ENCODE results near the gene PTGDS. TPM values are rescaled to one million over a fixed set of nuclear protein-coding genes. Genes with fewer than 3 reads are reported as not detected.

The PTGDS gene
- total RNA-seq, 2 experiments from 2014 or later = 1.3 to 3.3 TPM

DNA sequence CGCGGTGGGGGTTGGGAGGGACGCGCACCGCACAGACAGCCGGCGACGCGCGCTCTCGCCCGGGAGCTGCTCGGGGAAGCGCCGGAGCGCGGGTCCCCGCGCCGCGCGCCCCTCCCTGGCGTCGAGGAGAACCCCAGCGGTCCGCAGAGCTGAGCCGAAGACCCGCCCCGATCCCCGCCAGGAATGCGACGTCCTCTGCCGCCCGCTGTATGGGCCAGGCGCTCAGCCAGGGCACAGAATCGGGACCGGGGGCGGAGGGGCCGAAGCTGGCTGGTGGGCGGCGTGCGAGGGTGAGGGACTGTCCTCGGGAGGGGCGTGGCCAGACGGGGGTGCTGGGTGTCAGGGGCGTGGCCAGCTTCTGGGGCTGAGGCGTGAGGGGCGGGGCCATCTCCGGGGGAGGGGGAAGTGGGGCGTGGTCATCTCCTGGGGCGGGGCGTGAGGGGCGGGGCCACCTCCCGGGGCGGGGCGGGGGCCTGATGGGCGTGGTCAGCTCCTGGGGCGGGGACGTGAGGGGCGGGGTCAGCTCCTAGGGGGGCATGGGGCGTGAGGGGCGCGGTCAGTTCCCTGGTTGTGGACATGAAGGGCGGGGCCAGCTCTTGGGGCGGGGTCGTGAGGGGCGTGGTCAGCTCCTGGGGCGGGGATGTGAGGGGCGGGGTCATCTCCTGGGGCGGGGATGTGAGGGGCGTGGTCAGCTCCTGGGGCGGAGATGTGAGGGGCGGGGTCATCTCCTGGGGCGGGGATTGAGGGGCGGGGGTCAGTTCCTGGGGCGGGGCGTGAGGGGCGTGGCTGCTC lies 965 bp downstream of the PTGDS start:
- no peak overlapping the region for H3K4me3 Mint-ChIP-seq

DNA sequence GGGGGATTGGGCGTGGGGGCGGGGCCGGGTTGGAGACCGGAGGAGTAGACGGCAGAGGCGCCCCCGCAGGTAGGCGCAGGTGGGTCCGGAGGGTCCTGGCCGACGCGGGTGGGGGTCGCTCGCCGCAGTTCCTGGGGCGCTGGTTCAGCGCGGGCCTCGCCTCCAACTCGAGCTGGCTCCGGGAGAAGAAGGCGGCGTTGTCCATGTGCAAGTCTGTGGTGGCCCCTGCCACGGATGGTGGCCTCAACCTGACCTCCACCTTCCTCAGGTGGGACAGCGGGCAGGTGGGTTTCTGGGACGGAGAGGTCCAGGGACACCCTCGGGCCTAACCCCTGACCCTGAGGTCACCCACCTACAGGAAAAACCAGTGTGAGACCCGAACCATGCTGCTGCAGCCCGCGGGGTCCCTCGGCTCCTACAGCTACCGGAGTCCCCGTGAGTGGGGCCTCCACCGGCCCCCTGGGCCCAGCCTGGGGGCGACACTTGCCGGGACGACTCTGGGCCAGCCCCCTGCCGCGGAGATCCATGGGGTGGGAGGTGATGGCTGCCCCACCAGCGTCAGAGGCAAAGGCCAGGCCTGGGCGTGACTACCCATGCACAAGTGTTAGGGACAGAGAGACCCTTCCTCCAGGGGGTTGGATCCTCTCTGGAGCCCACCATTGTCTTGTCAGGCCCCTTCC lies 1.7 kb downstream of the PTGDS start:
- DNase-seq (no peak), ATAC-seq (ENCODE audit: low read depth) (no peak)
- Mint-ChIP-seq H3K27me3 (peaks cover 6% of the 10 kb centered on the region), H3K9me3 (no peaks in the 10 kb centered on the region), H3K36me3 (no peaks in the 10 kb centered on the region), H3K27ac (no peak overlapping the region), H3K4me1 (peaks cover 7% of the 10 kb centered on the region), H3K4me3 (no peak overlapping the region)
- POLR2A ChIA-PET = interaction anchor here (0.8 to 1.6 kb wide), 3 partner anchors 13 to 17 kb away, joined by 3 to 8 read pairs (median 3); partner anchors contain the start of genes CLIC3 and PAXX

More for the DNA sequence above, 965 bp downstream of the PTGDS start:
- POLR2A ChIA-PET = interaction anchor here (0.6 to 1.6 kb wide), 6 partner anchors 13 to 283 kb away, joined by 3 to 8 read pairs (median 3); partner anchors contain the start of genes CLIC3, EDF1 and PAXX
- no peak overlapping the region for H3K27ac Mint-ChIP-seq
- no peaks in the 10 kb centered on the region for H3K9me3 Mint-ChIP-seq
- peaks cover 6% of the 10 kb centered on the region for H3K4me1 Mint-ChIP-seq
- peak; percentile 77 for DNase-seq
- H3K36me3 Mint-ChIP-seq = no peaks in the 10 kb centered on the region
- ATAC-seq (ENCODE audit: low read depth) = peak; percentile 38
- peaks cover 3% of the 10 kb centered on the region for H3K27me3 Mint-ChIP-seq

DNA sequence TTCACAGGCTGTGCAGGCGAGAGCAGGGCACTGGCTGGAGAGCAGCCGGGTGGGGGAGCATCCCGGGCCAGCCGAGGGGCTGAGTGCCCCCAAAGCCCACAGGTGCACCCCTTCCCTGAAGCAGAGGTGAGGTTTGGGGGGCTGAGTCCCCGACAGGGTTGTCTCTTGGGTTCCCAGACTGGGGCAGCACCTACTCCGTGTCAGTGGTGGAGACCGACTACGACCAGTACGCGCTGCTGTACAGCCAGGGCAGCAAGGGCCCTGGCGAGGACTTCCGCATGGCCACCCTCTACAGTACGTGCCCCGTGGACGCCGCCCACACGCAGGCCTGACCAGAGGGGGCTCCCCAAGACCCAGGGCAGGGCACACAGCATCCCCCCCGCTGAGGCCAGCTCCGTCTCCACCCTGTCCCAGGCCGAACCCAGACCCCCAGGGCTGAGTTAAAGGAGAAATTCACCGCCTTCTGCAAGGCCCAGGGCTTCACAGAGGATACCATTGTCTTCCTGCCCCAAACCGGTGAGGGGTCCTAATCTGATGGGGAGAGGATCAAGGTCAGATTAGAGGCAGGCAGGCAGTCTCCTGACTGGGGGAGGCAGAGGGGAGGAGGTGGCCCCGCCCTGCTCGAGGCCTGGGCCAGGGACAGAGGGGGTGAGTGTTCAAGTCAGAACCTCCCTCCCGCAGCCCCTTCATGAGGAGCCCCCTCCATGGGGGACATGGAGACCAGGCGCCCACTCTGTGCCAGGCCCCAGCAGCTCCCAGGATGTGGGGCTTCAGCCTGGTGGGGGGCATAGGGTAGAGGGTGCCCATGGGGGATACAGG lies 2.7 kb downstream of the PTGDS start:
- no peak for ATAC-seq (ENCODE audit: low read depth)
- H3K27ac Mint-ChIP-seq = no peak overlapping the region
- no peak for DNase-seq
- no peaks in the 10 kb centered on the region for H3K36me3 Mint-ChIP-seq
- POLR2A ChIA-PET = no interaction called here
- H3K4me3 Mint-ChIP-seq = no peak overlapping the region
- peaks cover 13% of the 10 kb centered on the region for H3K27me3 Mint-ChIP-seq
- H3K9me3 Mint-ChIP-seq = no peaks in the 10 kb centered on the region
- H3K4me1 Mint-ChIP-seq = peaks cover 7% of the 10 kb centered on the region

DNA sequence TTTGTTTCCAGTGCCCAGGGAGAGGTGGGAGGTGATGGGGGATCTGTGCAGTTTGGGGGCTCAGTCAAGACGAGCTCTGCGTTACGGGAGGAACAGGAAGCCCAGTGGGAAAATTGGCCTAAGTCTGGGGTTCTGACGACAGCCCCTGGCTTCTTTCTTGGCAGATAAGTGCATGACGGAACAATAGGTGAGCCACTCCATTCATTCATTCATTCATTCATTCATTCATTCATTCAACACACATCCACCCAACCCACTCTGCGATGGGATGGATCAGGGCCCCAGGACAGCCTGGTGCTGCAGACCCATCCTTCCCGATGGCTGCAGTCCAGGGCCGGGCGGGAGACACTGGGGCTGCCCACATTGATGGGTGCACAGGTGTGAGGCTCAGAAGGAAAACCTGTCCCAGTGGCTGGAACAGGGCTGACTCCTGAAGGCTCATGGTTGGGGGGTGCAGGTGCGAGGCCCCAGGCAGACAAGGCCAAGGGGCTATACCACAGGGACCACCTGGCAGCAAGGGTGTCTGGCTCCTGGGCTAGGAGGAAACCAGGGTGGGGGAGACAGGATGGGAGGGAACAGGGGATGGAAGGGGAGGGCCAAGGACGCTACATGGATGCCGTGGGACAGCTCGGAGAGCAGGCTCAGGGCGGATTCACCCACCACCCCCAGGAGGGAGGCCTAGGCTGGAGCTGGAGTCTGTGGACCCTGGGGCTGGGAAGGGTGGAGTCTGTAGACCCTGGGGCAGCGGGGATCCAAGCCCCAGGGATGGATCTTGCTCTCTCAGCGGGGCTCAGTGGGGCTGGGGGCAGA lies 3.6 kb downstream of the PTGDS start:
- H3K36me3 Mint-ChIP-seq = no peaks in the 10 kb centered on the region
- H3K9me3 Mint-ChIP-seq = no peaks in the 10 kb centered on the region
- H3K4me3 Mint-ChIP-seq = no peak overlapping the region
- peaks cover 13% of the 10 kb centered on the region for H3K27me3 Mint-ChIP-seq
- POLR2A ChIA-PET = no interaction called here
- H3K27ac Mint-ChIP-seq = no peak overlapping the region
- ATAC-seq (ENCODE audit: low read depth) = no peak
- DNase-seq = no peak
- H3K4me1 Mint-ChIP-seq = peaks cover 2% of the 10 kb centered on the region

DNA sequence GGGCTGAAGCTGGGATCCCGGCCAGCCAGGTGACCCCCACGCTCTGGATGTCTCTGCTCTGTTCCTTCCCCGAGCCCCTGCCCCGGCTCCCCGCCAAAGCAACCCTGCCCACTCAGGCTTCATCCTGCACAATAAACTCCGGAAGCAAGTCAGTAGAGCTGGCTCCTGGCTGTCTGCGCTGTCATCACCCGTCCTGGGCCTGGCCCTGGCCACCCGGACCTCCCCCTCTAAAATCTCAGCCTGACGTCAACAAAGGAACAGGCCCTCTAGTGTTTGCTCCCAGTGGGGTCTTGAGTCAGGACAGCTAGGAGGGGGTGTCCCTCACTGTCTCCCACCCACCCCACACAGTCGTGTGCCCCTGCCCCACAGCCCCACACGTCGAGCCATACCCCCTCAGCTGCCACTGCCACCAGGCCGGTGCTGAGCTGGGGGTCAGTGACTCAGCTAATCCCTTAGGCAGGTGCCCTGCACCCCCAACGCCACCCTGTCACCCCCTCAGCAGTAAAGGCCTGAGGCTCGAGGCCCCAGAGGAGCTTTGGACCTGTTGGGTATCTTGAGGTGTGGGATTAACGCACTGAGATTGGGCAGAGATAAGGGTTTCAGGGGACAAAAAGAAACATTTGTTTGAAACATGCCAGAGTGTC lies 4.4 kb downstream of the PTGDS start:
- Mint-ChIP-seq H3K36me3 (no peaks in the 10 kb centered on the region), H3K27me3 (peaks cover 20% of the 10 kb centered on the region), H3K4me1 (peaks cover 2% of the 10 kb centered on the region), H3K4me3 (no peak overlapping the region), H3K27ac (no peak overlapping the region), H3K9me3 (no peaks in the 10 kb centered on the region)
- ATAC-seq (ENCODE audit: low read depth) (no peak), DNase-seq (no peak)
- POLR2A ChIA-PET = interaction anchor here (1.1 to 1.6 kb wide), 2 partner anchors 11 to 147 kb away, joined by 5 to 6 read pairs; partner anchors contain the start of gene PAXX

DNA sequence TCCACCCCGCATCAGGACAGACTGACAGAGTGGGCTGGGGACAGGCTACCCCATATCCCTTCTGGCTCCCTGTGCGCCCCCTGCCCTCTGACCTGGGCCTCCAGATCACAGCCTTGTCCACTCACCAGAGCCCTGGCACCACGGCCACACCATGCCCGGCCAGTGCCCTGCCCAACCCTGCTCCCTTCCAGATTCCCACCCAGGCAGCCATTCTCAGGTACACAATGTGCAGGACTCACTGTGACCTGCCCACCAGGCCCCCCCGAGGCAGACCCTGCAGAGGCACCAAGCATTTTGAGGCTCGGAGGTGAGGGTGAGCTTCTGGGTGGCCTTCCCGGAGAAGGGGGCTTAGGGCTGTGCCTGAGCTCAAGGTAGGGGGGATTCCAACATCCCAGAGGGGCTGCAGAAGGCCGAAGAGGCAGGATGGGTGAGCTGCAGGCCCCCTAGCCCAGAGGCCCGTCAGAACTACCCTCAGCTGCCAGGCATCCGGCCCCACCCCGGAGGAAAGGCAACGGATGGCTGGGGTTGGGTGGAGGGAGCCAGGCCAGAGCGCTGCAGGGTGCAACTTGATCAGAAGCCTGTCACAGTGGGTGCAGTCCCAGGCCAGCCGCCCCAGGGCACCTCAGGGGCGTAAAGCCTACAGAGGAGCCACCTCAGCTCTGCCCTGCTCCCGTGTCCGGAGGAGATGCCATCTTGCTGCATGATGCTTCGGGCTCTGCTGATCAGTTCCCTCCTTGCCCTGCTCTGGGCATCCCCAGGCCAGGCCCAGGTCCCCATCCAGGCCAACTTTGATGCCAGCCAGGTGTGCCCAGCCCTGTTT lies 5.1 kb downstream of the PTGDS start, which contains the start of gene LCNL1:
Gene LCNL1 (plus strand): TSS at position 762 of the 820 bp plus-strand sequence. CDS start 594 bp downstream, outside the sequence.
- DNase-seq (no peak), ATAC-seq (ENCODE audit: low read depth) (no peak)
- Mint-ChIP-seq H3K4me3 (no peak within 1 kb of the TSS), H3K27ac (no peak within 1 kb of the TSS), H3K36me3 (no peaks in the 10 kb centered on the region), H3K4me1 (peaks cover 2% of the 10 kb centered on the region), H3K27me3 (peaks cover 25% of the 10 kb centered on the region), H3K9me3 (no peaks in the 10 kb centered on the region)
- POLR2A ChIA-PET = interaction anchor here (1.1 to 1.6 kb wide), 2 partner anchors 10 to 148 kb away, joined by 5 to 6 read pairs; partner anchors contain the start of gene PAXX

DNA sequence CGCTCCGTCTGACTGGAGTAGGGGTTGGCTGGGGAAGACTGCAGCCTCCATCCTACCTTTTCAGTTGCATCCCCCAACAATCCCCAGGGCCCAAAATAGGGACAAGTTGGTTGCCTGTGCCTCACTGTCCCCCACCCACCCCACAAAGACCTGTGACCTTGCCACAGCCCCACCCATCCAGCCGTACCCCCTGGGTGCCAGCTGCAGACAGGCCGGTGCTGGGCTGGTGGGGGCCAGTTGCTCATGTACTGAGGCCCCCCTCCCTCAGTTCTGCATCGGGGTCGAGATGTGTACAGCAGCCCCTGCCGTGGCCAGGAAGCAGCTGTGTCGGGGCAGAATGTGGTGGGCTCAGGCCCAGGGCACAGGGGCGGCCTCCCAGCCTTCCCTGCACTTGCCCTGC lies 5.9 kb downstream of the PTGDS start:
- H3K9me3 Mint-ChIP-seq = no peaks in the 10 kb centered on the region
- no peak overlapping the region for H3K27ac Mint-ChIP-seq
- peaks cover 30% of the 10 kb centered on the region for H3K27me3 Mint-ChIP-seq
- H3K4me1 Mint-ChIP-seq = peaks cover 3% of the 10 kb centered on the region
- ATAC-seq (ENCODE audit: low read depth) (no peak), DNase-seq (no peak)
- no peaks in the 10 kb centered on the region for H3K36me3 Mint-ChIP-seq
- H3K4me3 Mint-ChIP-seq = no peak overlapping the region
- POLR2A ChIA-PET = no interaction called here

DNA sequence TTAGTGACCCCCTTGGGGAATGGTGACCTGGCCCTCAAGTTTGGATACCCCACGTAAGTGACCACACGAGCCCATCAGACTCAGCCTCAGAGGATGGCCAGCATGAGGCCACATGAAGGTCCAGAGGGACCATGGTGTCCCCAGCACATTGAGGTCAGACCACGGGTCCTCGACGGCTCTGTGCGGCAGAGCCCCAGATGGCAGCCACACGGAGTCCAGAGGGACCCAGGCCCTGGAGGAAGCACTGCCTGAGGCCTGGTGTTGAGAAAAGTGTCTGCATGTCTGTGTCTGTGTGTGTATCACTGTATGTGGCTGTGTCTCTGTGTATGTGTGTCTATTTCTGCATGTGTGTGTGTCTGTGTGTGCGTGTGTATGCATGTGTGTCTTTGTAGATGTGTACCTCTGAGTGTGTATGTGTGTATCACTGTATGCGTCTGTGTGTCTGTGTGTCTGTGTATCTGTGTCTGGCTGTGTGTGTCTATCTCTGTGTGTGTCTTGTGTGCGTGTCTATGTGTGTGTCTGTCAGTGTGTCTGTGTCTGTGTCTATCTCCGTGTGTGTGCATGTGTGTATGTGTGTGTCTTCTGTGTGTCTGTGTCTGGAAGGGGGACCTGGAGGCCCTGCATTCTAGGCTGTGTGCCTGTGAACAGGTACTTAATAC lies 6.5 kb downstream of the PTGDS start:
- ATAC-seq (ENCODE audit: low read depth) = no peak
- Mint-ChIP-seq H3K4me3 (no peak overlapping the region), H3K27me3 (peaks cover 31% of the 10 kb centered on the region), H3K36me3 (no peaks in the 10 kb centered on the region), H3K9me3 (no peaks in the 10 kb centered on the region), H3K4me1 (peaks cover 3% of the 10 kb centered on the region), H3K27ac (no peak overlapping the region)
- POLR2A ChIA-PET = no interaction called here
- DNase-seq = no peak

DNA sequence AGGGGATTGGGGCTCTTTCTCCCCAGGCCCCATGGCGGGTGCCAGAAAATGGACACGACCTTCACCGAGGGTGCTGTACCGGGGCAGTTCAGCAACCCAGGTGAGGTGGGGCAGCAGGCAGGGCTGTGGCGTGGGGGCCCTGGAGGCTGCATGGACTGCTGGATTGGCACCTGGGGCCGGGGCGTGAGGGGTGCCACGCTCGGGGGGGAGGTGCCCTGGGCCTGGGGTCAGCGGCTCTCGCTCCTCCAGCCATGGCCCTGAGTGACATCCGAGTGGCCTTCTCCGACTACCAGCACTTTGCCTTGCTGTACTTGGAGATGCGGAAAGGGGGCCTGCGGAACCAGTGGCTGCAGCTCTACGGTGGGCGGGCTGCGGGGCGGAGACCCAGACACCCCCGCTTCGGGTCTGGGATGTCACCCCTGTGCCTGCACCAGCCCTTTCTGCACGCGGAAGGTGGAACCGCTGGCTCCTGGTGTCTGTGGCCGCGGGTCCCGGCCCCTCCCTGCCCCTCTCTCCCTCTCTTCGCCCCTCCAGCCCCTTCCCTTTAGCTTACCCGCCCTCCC lies 7.2 kb downstream of the PTGDS start:
- no peak for ATAC-seq (ENCODE audit: low read depth)
- Mint-ChIP-seq H3K36me3 (no peaks in the 10 kb centered on the region), H3K9me3 (no peaks in the 10 kb centered on the region), H3K27ac (no peak overlapping the region), H3K27me3 (peaks cover 36% of the 10 kb centered on the region), H3K4me3 (no peak overlapping the region), H3K4me1 (peaks cover 3% of the 10 kb centered on the region)
- POLR2A ChIA-PET = no interaction called here
- DNase-seq = no peak

DNA sequence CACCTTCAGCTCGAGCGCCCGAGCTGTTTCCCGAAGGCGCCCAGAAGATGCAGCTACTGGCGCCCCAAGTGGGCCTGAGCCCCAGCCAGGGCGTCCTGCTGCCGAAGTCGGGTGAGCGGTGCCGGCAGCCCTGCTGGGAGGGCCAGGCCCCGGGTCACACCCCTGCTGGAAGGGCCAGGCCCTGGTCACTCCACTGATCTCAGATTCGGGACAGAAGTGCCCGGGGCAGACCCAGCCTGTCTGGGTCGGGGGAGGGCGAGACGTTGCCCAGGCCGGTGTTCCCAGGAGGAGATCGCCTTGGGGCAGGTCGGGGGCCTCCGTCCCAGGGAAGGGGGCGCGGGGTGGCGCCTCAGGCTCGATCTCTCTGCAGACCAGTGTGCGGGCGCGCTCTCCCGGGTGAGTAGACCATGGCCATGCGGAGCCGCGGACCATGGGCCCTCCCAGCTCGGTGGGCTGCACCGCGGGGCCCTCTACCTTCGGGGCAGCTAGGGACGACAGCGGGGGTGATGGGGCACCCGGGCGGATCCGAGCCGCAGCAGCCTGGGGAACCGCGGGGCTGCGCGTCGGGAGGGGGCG lies 7.8 kb downstream of the PTGDS start:
- Mint-ChIP-seq H3K9me3 (no peaks in the 10 kb centered on the region), H3K27ac (no peak overlapping the region), H3K36me3 (no peaks in the 10 kb centered on the region), H3K27me3 (peaks cover 41% of the 10 kb centered on the region), H3K4me1 (peaks cover 3% of the 10 kb centered on the region), H3K4me3 (no peak overlapping the region)
- DNase-seq (no peak), ATAC-seq (ENCODE audit: low read depth) (peak; percentile 23)
- POLR2A ChIA-PET = no interaction called here

DNA sequence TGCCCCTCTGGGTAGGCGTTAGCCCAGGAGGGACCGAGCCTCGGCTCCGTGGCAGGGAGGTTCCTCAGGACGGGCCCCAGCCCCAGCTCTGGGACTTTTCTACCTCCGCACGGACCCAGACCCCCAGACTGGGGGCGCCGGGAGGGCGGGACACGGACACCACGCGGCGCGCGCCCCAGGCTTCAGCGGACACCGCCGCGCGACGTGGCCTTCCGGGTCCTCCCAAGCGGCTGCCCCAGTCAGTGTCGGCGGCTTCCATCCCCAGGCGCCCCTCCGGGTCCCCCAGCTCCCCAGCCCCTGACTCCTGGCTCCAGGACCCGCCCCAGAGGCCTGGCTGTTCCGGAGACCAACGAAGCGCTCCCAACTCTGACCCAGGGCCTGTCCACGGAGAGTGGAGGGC lies 8.5 kb downstream of the PTGDS start:
- H3K27me3 Mint-ChIP-seq = peaks cover 42% of the 10 kb centered on the region
- POLR2A ChIA-PET = no interaction called here
- H3K4me1 Mint-ChIP-seq = peaks cover 3% of the 10 kb centered on the region
- no peaks in the 10 kb centered on the region for H3K9me3 Mint-ChIP-seq
- no peak overlapping the region for H3K27ac Mint-ChIP-seq
- ATAC-seq (ENCODE audit: low read depth) = no peak
- DNase-seq = no peak
- no peak overlapping the region for H3K4me3 Mint-ChIP-seq
- no peaks in the 10 kb centered on the region for H3K36me3 Mint-ChIP-seq
